ENCODE results near the gene RALGPS1. TPM values are rescaled to one million over a fixed set of nuclear protein-coding genes. Genes with fewer than 3 reads are reported as not detected.

Gene RALGPS1
- total and polyA plus RNA-seq, 2 donors (not counting 1 experiment from before 2014, with no cell fraction given), result 2.0 to 5.9 TPM

DNA sequence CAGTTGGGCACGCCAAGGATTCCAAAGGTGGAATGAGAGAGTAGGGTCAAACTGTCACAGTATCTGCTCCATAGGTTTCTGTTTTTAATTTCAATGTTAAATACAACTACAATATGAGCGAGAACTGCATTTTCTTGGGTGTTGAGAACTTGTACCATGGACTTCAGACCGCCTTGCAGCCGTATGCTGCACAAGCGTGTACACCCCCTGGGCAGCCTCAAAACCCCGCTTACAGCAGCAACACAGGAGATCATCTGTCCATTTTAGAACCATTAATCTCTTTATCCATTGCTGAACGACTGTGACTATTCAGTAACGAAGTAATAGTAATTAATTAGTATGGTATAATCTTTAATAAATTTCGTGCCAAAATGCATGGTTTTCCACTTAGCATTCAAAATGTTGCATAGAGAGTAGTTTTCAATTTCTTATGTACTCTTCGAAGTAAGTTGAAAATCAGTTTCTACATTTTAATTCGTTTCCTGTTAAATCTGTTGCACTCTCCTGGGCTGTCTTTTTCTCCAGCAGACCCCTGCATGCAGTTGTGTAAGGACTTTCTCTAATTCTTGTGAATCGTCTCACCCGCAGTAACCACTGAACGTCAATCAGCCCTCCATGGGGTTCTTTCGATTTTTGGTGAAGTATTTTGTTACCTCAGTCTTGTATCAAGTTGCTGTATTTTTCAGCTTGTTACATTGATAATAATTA, 308.0 kb downstream of the RALGPS1 start:
- Histone ChIP-seq H3K9me3 (ENCODE audit: control insufficient read depth, insufficient read depth, low read depth, low read length) (no peaks in the 10 kb centered on the region), H3K4me1 (ENCODE audit: control insufficient read depth, extremely low read depth, insufficient read depth, low read length) (no peaks in the 10 kb centered on the region), H3K4me2 (ENCODE audit: extremely low read depth, insufficient read depth, low read length) (no peak overlapping the region), H3K36me3 (ENCODE audit: control insufficient read depth, insufficient read depth, low read length) (no peaks in the 10 kb centered on the region), H3K4me3 (replicated peaks in 1 of 4; ENCODE audit: control extremely low read depth in 1 of 4, insufficient read depth in 1 of 4, low read depth in 3 of 4, low read length in 4 of 4) (no peak overlapping the region), H3K9ac (ENCODE audit: insufficient read depth, low read length) (no peak overlapping the region), H3K27ac (ENCODE audit: insufficient read depth, low read length) (no peak overlapping the region), H3K79me2 (ENCODE audit: control insufficient read depth, insufficient read depth, low read length) (no peaks in the 10 kb centered on the region), H3K27me3 (ENCODE audit: control insufficient read depth, insufficient read depth, low read length) (peaks cover 20% of the 10 kb centered on the region), H2AFZ (ENCODE audit: low read length) (no peak overlapping the region), H4K20me1 (ENCODE audit: control insufficient read depth, extremely low read depth, insufficient read depth, low read length) (no peaks in the 10 kb centered on the region)
- TF ChIP-seq CTCF (conservative IDR thresholded peaks at IDR 0.05 in 1 of 2, IDR thresholded peaks at IDR 0.05 in 1 of 2; ENCODE audit: low read depth in 1 of 2, low read length in 2 of 2) (no peak), EZH2 (IDR thresholded peaks at IDR 0.05; ENCODE audit: low read length, missing control alignments) (no peak)
- DNase-seq (ENCODE audit: low read depth in 2 of 2), result no peak

GRCh38 chr9:127223266-127223665, 308.7 kb downstream of the RALGPS1 start:
- H3K4me3 ChIP-seq (replicated peaks in 1 of 4; ENCODE audit: control extremely low read depth in 1 of 4, insufficient read depth in 1 of 4, low read depth in 3 of 4, low read length in 4 of 4), result no peak overlapping the region
- no peak overlapping the region for H3K4me2 ChIP-seq (ENCODE audit: extremely low read depth, insufficient read depth, low read length)
- TF ChIP-seq EZH2 (IDR thresholded peaks at IDR 0.05; ENCODE audit: low read length, missing control alignments) (no peak), CTCF (conservative IDR thresholded peaks at IDR 0.05 in 1 of 2, IDR thresholded peaks at IDR 0.05 in 1 of 2; ENCODE audit: low read depth in 1 of 2, low read length in 2 of 2) (no peak)
- no peak overlapping the region for H3K27ac ChIP-seq (ENCODE audit: insufficient read depth, low read length)
- H3K4me1 ChIP-seq (ENCODE audit: control insufficient read depth, extremely low read depth, insufficient read depth, low read length), result no peaks in the 10 kb centered on the region
- no peak for DNase-seq (ENCODE audit: low read depth in 2 of 2)
- no peaks in the 10 kb centered on the region for H3K9me3 ChIP-seq (ENCODE audit: control insufficient read depth, insufficient read depth, low read depth, low read length)
- H3K27me3 ChIP-seq (ENCODE audit: control insufficient read depth, insufficient read depth, low read length), result peaks cover 20% of the 10 kb centered on the region
- no peaks in the 10 kb centered on the region for H4K20me1 ChIP-seq (ENCODE audit: control insufficient read depth, extremely low read depth, insufficient read depth, low read length)
- H3K36me3 ChIP-seq (ENCODE audit: control insufficient read depth, insufficient read depth, low read length), result no peaks in the 10 kb centered on the region
- no peaks in the 10 kb centered on the region for H3K79me2 ChIP-seq (ENCODE audit: control insufficient read depth, insufficient read depth, low read length)
- no peak overlapping the region for H2AFZ ChIP-seq (ENCODE audit: low read length)
- no peak overlapping the region for H3K9ac ChIP-seq (ENCODE audit: insufficient read depth, low read length)

DNA sequence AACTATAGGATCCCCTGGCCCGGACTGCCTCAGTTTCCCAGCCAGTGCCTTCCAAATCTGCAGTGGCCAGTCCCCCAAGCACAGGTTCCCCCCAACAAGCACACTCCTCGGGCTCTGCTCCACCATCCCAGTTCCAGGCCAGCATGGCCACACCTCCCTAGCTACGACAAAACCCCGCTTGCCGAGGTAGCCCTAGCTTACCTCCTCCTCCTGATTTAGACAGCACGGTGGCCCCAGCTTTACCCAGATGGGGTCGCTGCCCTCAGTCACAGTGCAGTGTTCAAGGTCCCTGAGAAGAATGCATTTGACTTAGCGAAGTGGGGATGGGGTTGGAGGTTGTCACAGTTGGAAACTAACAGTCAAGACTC, 309.2 kb downstream of the RALGPS1 start:
- Histone ChIP-seq H3K36me3 (ENCODE audit: control insufficient read depth, insufficient read depth, low read length) (no peaks in the 10 kb centered on the region), H3K27me3 (ENCODE audit: control insufficient read depth, insufficient read depth, low read length) (peaks cover 20% of the 10 kb centered on the region), H3K9ac (ENCODE audit: insufficient read depth, low read length) (no peak overlapping the region), H3K4me1 (ENCODE audit: control insufficient read depth, extremely low read depth, insufficient read depth, low read length) (no peaks in the 10 kb centered on the region), H3K9me3 (ENCODE audit: control insufficient read depth, insufficient read depth, low read depth, low read length) (no peaks in the 10 kb centered on the region), H2AFZ (ENCODE audit: low read length) (no peak overlapping the region), H3K27ac (ENCODE audit: insufficient read depth, low read length) (no peak overlapping the region), H3K4me3 (replicated peaks in 1 of 4; ENCODE audit: control extremely low read depth in 1 of 4, insufficient read depth in 1 of 4, low read depth in 3 of 4, low read length in 4 of 4) (peak overlapping the region in 2 of 4 experiments; percentile 23 to 59), H3K79me2 (ENCODE audit: control insufficient read depth, insufficient read depth, low read length) (no peaks in the 10 kb centered on the region), H3K4me2 (ENCODE audit: extremely low read depth, insufficient read depth, low read length) (peak overlapping the region; percentile 87), H4K20me1 (ENCODE audit: control insufficient read depth, extremely low read depth, insufficient read depth, low read length) (no peaks in the 10 kb centered on the region)
- DNase-seq (ENCODE audit: low read depth in 2 of 2), result no peak
- TF ChIP-seq EZH2 (IDR thresholded peaks at IDR 0.05; ENCODE audit: low read length, missing control alignments) (no peak), CTCF (conservative IDR thresholded peaks at IDR 0.05 in 1 of 2, IDR thresholded peaks at IDR 0.05 in 1 of 2; ENCODE audit: low read depth in 1 of 2, low read length in 2 of 2) (no peak)

Measured in fibroblast of lung (primary cell).